ENCODE results near the gene JUND.
"Not testable (repeated sequence)": the region's sequence is repeated elsewhere in the genome, so short reads cannot be mapped to it uniquely, and the experiment has no call there.

The JUND gene

DNA sequence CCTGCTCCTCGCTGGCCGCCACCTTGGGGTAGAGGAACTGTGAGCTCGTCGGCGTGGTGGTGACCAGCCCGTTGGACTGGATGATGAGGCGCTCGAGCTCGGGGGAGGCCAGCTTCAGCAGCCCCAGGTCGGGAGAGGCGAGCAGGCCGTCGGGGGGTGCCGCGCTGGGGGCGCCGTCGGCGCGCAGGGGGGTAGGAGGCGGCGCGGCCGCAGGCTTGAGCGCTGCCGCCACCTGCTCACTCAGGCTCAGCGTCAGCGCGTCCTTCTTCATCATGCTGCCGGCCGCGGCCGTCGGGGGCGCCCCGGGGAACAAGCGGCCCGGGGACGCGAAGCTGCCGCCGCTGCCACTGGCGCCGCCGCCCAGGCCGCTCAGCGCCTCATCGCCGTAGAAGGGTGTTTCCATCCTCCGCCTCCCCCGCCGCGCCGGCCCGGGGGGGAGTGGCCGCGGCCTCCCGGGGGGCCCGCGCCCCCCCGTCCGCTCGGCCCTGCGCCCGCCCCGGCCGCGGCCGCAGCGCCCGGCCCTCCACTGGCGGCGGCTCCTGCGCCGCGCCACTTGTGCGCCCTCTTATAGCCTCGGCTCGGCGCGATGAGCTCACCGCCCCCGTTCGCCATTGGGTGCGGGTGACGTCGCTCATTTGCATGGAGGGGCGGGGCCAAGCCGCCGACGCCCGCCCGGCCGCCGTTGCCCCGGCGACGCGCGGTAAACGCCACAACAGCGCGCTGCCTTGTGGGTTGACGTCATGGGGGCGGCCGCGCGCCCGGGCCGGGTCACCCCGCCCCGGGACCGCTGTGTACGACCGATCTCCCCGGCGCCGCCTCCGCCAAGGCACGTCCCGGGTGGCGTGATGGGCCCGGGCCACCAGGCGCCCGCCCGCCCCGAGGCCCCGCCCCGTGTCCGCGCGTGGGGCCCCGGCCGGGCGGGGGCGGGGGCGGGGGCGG is at the start of gene JUND:
TSS of gene JUND (minus strand) at position 541 of the 939 bp plus-strand sequence. CDS start at position 403, 138 bp downstream.
- DNase-seq (ENCODE audit: low read depth in 1 of 2, low spot score in 1 of 2): peak; percentile 92 to 94

DNA sequence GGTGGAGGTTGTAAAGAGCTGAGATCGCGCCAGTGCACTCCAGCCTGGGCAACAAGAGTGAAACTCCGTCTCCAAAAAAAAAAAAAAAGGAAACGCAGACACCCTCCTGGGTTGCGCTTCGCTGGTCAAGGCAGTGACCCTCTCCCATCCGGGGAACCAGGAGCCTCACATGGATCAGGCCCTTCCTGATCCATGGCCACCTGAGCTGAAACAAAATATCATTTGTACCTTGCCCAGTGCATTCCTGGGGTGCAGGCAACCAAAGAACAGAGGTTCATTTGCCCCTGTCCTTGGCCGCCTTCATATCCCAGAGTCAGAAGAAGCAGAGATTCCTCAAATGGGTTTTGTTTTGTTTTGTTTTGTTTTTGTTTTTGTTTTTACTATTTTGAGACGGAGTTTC is 49.4 kb upstream of the JUND start:
- DNase-seq (ENCODE audit: low read depth in 1 of 2, low spot score in 1 of 2): no peak

DNA sequence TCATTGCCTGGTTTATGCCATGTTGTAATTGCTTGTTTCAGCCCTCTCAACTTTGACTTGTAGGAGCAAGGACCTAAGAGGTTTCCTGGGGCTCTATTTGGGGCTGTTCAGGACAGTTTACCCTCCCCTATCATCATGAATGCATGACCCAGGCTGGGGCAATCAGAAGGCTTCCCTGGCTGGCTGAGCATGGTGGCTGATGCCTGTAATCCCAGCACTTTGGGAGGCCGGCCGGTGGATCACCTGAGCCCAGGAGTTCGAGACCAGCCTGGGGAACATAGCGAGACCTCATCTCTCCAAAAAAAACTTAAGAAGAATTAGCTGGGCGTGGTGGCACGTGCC is 47.6 kb upstream of the JUND start:
- no peak for DNase-seq (ENCODE audit: low read depth in 1 of 2, low spot score in 1 of 2)

DNA sequence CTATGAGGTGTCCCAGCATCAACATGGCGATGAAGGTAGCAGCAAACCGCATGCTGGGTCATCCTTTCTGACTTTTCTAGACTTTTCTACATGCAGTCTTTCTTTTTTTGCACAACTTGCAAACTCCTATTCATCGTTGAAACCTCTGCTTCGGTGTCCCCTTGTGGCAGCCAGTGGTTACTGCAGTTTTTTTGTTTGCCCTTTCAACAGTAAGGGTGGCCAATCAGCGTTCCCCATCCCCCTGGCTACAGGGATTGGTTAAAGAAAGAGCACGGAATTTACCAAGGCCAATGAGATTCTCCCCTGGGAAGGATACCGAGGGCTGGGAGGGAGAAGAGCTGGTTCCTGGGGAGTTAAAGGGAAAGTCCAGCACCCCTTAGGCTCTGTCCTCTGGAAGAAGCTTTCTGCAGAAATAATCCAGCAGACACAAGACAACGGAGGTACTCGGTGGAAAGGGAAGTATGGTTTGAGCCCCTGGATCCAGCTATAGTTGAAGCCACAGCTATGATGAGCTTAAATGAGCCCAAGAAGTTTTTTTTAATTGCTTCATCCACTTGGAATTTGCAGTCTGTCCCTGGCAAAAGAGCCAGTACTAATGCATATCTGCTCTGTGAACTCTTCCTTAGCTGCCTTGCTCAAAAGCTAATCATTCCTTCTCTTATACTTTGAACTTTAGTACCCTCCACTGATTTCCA is 47.1 kb upstream of the JUND start:
- DNase-seq (ENCODE audit: low read depth in 1 of 2, low spot score in 1 of 2): peak; percentile 54 to 89

DNA sequence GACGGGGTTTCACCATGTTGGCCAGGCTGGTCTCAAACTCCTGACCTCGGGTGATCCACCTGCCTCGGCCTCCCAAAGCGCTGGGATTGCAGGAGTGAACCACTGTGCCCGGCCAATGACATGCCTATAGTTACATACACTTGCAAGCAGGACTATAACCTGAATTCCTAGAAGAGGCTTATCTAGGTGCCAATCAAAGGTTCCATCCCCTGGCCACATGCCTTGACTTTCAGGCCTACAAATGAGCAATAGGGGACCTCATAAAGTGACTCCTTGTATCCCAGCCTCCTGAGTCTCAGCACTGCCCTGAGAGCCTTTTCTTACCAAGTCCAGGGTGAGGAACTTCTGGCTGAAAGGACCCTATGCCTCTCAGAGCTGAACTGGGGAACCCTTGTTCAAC is 45.4 kb upstream of the JUND start:
- no peak for DNase-seq (ENCODE audit: low read depth in 1 of 2, low spot score in 1 of 2)

DNA sequence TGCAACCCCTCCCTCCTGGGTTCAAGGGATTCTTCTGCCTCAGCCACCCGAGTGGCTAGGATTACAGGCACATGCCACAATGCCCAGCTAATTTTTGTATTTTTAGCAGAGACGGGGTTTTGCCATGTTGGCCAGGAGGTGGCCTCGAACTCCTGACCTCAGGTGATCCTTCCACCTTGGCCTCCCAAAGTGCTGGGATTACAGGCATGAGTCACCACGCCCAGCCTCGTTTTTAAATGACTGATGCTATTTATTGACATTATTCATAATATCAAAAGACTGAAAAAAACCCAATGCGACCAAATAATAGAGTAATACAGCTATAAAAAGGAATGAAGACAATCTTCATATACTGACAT is 42.9 kb upstream of the JUND start:
- DNase-seq (ENCODE audit: low read depth in 1 of 2, low spot score in 1 of 2): not testable (repeated sequence)

DNA sequence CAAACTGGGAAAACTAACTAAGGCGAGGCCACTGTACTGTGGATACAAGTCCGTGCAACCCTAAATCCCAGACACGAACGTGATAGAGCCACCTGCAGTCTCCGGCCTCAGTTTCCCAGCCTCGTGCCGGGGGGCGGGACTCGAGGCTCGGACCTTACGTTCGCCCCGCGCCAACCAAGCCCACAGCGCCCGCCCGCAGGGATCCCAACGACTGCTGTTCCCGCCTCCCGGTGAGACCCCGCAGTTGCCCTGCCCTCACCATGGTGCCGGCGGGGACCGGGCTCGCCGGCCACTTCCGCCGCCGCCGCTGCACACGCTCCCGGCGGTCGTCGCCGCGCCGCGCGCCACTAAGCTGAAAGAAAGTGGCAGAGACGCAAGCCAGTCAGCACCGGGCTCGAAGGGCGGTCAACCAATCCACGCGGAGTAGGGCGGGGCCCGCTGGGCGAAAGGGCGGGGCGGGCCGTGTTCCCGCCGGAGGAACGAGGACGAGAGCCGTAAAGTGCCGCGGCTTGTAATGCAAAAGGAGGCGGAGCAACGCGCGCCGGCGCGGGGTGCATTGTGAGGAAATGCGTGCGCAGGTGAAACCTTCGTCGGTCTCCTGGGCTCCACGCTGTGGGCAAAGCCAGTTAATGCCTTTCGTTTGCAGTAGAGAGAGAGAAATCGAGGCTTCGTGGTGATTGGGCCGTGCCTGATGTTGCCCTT is 41.5 kb upstream of the JUND start, which contains the start of gene LSM4:
TSS of gene LSM4 (minus strand) at position 318 of the 702 bp plus-strand sequence. CDS start at position 262, 56 bp downstream.
- DNase-seq (ENCODE audit: low read depth in 1 of 2, low spot score in 1 of 2): peak; percentile 99

DNA sequence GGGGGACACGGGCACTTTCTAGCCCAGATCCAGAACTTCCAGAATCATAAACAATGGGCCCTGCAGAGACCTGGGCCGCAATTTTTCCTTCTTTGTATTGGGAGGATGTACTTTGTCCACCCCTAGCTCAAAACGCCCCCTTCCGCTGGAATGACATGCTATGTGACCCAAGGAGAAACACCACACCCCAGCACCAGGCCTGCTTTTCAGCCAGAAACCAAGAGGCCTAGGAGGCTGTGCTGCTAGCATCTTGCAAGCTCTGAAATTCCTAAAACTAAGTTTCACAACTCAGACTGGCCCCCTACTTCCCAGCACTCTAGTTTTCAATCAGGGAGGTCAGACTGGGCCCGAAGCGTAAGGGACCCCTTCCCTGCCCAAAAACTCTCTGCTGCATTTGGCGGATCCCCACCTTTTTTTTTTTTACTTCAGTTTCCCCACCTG is 40.9 kb upstream of the JUND start:
- no peak for DNase-seq (ENCODE audit: low read depth in 1 of 2, low spot score in 1 of 2)

DNA sequence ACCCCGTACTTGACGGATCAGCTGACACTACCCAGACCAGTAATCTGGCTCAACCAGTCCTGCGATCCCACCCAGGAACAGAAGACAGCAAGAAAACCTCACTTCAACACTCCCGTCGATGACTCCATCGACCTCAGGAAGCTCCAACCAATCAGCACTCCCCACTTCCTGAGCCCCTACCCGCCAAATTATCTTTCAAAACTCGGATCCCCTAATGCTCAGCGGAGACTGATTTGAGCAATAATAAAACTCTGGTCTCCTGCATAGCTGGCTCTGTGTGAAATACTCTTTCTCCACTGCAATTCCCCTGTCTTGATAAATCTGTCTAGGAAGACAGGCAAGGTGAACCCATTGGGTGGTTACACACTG is 40.3 kb upstream of the JUND start:
- no peak for DNase-seq (ENCODE audit: low read depth in 1 of 2, low spot score in 1 of 2)

DNA sequence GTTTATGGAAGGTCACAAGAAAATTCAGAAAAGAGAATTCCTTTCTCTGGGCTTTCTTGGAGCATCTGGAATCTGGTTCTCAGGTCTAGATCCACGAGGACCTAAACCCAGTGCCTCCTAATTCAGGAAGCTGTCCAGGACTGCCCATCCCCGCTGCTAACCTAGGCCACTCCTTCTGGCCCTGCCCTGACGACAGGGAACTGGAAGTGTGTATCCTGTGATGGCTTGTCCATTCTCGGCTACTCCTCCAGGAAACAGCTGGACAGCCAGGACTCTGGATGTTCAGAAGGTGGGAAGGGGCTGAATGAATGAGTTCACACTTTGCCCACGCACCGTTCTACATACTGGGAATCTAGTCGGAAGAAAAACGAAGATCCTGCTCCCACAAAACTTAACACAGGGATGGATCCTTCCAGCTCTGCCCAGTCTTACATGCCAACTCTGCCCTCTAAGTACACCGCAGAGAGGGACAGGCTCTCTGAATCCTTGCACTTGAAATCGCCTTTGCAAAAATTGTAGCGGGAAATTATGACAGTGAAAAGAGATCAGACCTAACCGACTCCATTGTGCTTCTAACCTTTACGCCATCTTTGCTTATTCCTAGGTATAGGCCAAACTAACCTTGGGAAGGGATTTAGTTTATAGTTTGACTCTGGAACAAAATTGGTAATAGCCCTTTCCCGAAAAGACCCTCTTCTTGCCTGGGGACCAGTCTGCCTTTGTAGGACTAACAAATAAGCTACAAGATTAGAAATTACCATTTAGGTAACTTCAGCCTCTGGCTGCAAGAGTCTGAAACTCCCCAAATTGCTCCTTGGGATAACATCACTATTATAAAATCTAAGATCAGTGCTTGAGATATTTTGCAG is 39.7 kb upstream of the JUND start:
- DNase-seq (ENCODE audit: low read depth in 1 of 2, low spot score in 1 of 2): no peak

DNA sequence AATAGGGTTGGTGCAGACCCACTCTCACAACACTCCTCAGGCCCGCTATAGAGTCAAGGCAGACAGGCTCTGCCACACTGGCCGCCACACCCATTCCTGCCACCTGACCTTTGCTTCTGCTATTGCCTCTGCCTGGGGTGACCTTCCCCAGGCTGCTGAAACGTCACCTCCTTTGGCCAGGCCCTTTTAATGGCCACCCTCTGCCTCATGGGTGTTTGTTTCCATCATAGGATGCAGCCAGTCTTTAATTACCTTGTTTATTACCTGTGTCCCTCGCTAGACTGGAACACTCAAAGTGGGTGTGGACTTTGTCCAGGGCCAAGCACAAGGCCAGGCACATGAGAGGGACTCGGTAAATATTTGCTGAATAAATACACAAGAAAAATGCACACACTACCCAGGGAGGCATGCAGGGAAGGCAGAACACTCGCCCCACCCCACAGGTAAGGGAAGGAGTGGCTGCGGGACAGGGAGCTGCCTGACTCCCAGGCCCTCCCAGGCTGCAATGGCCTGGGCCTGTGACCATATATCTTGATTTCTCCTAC is 38.2 kb upstream of the JUND start:
- no peak for DNase-seq (ENCODE audit: low read depth in 1 of 2, low spot score in 1 of 2)

DNA sequence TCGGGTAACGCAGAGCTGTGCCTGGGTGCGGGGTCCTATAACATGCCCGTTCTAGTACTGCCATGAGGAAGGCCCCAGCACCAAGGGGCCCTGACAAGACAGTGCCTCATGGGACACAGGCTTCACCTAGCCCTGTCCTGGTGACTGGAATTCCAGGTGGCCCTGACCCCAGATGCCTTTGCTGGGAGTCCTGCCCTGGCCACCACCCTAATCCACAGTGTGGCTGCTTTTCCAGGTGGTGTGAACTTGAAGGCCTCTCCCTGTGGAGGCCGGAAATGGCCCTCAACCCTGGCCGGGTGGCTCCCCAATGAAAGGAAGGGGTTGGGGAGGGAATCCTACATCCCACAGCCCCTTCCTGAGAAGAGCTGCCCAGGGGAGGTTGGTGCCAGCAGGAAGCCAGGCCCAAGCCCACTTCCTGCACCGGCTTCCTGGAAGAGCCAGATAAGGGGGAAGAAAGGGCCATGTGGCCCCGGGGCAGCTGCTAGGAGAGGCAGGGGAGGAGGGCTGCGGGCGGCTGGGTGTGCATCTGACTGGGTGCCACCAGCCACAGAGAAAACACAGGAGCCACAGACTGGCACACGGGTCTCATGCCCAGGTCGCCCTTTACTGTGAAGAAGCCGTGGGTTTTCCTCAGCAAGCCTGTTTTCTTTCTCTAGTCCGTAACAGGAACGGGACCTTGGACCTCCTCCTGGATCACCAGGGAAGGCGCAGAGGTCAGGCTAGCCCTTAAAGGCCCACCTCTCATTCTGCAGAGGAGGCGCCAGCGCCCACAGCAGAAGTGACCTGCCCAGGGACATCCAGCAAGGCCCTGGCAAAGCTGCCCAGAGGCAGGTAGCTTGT is 36.8 kb upstream of the JUND start:
- no peak for DNase-seq (ENCODE audit: low read depth in 1 of 2, low spot score in 1 of 2)

DNA sequence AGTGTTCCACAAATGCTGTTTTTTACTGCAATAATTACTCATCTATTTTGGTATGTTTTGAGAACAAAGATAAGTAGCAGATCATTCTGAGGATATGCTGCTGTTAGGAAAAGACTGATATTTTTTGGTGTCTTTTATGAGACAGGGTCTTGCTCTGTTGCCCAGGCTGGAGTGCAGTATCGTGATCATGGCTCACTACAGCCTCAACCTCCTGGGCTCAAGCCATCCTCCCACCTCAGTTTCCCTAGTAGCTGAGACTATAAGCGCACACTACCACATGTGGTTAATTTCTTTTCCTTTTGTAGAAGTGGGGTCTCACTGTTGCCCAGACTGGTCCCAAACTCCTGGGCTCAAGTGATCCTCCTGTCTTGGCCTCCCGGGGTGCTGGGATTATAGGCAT is 32.0 kb upstream of the JUND start:
- no peak for DNase-seq (ENCODE audit: low read depth in 1 of 2, low spot score in 1 of 2)

DNA sequence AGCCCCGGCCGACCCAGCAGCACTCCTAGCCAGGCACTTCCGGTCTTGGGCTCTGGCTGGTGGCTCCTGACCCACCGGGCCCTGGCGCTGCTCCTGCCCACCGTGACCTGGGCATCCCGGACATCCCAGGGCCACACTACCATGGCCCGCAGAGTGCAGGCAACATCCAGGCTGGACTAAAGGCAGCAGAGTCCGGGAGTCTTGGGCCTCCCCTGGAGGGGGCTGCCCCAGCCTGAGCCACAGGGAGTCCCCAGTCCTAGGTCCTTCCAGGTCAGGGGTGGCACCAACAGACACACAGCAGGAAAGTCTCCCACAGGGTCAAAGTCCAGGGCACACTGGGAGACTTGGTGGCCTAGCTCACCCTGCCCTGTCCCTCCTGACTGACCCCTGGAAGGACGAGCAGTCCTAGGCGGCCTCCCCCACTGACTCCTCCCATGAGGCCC is 30.7 kb upstream of the JUND start:
- DNase-seq (ENCODE audit: low read depth in 1 of 2, low spot score in 1 of 2): no peak

DNA sequence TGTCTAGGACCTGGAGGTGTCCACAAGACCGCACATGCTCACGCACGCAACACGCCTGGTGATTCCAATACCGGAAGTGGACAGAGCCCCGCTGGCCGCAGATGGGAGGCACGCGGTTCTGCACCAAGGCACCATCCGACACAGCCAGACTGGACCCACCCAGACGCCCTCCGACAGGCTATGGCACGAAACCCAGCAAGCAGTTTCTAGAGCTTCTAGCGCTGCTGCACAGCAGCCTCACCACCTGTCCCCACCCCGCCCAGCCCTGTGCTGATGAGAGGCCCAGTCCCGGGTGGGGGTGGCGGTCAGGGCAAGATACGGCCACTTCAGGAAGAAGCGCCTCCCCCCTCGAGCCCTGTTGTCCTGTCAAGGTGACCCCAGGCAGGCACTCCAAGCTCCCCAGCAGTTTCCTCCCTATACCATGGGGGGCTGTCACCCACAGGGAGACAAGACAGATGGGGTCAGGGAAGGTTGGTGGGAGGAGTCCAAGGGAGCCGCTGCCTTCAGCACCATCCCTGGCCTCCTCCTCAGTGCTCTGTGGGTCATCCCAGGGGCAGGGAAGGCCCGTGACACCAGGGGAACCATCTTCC is 30.2 kb upstream of the JUND start:
- no peak for DNase-seq (ENCODE audit: low read depth in 1 of 2, low spot score in 1 of 2)

DNA sequence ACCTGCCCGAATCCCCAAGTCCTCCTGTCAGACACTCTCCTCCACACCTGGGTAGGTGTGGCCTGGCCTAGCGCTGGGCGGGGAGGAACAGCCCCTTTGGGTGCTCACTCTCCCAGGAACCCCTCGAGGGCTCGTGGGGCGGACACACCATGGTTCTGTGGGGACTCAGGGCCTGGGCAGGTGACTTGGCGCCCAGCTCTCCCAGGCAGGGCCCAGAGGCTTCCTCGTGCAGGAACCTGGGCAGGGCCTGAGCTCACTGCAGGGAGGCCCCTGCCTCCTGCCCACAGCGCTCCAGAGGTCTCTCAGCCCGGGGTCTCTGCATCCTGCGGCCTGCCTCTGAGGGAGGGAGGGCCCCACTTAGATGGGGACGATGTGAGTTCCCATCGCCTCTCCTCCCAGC is 29.5 kb upstream of the JUND start:
- no peak for DNase-seq (ENCODE audit: low read depth in 1 of 2, low spot score in 1 of 2)

DNA sequence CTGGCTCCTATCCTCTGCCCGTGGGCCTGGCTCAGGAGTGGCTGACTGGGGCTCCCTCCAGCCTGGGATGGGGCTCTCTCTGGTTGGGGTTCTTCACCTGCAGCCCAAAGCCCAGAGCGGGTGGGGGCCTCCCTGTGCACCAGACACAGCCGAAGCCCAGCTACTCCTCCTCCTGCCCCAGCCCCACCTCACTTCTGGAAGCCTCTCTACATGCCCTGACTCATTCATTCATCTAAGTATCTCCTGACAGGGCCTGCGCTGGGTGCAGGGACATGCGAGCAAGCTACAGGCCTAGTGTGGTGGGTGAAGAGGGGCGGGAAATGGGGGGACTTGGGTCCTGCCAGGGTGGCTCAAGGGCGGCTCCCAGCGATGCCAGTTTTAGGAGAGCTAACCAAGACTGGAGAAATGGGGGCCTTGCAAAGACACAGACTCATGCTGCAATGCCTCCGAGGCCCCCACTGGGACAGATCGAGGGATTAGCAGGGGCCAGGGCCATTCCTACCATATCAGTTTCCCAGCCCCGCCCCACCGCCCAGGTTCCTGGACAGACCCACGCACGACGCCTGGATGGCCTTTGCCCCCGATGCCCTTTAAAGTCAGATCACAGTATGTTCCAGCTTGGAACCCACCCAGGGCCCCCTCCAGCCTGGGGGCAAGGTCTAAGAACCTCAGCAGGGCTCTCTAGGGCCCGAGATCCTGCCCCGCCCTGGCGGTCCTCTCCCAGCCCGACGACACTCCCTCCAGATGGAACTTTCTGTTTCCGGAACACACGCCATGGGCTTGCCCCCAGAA is 28.9 kb upstream of the JUND start:
- no peak for DNase-seq (ENCODE audit: low read depth in 1 of 2, low spot score in 1 of 2)

DNA sequence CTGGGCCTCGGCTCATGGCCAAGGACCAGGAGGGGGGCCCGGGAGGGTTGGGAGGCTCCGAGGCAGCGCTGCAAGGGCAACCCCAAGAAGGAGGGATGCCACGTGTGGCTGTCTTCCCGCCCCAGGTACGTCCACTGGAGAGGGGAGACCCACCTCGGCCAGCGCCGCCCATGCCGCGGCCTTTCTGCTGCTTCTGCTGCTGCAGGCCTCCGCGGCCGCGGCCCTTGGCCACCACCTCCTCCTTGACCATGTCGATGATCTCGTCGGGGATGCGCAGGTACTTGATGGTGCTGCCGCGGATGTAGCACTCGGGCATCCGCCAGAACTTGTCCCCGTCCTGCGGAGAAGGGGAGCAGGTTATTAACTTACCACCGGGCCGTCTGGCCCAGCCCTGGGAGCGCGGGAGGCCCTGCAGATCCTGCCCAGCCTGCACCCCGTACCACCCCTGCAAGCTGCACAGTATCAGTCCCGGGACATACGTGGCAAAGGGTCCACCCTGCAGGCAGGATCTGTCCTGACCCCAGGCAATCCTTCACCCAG is 28.2 kb upstream of the JUND start:
- DNase-seq (ENCODE audit: low read depth in 1 of 2, low spot score in 1 of 2): no peak
